Metanephros (tissue), 1 donor: ENCODE measurements around the gene BHLHE40. TPM values are rescaled to one million over a fixed set of nuclear protein-coding genes. Genes with fewer than 3 reads are reported as not detected.

ENCODE experiments used
- total RNA-seq: library from RNA; depleted of rRNA; stranded (reverse); fragments of >200 nt; gene quantifications from one replicate; pipeline ENCODE4 v1.2.3, GENCODE V29; 2014

The BHLHE40 gene
- 117 TPM for total RNA-seq

DNA sequence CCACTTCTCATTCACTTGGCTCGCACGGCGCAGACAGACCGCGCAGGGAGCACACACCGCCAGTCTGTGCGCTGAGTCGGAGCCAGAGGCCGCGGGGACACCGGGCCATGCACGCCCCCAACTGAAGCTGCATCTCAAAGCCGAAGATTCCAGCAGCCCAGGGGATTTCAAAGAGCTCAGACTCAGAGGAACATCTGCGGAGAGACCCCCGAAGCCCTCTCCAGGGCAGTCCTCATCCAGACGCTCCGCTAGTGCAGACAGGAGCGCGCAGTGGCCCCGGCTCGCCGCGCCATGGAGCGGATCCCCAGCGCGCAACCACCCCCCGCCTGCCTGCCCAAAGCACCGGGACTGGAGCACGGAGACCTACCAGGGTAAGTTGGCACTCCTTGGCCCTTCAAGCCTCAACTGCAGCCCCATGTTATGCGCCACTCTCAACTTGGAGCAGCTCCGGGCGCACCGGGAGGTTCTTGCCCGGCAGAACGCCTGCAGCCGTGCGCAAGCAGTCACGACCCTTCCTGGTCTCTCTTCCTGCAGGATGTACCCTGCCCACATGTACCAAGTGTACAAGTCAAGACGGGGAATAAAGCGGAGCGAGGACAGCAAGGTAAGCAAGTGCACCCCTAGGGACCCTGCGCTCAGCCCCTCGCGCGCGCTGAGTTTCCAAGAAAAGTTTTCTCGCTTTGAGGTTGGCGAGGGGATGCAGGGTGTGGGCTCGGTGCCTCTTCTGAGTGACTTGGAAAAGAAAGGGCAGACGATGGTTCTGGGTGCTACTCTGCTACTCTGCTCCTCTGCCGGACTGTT lies at the start of gene BHLHE40:
TSS of gene BHLHE40 (plus strand) at position 10 of the 801 bp plus-strand sequence. CDS start at position 292, 282 bp downstream.

Other genes with a start within 250 kb of the BHLHE40 start
- gene ARL8B, start 142.9 kb downstream of the BHLHE40 start, total RNA-seq, result 57.0 TPM
- 16.8 TPM for gene EDEM1, start 208.3 kb downstream of the BHLHE40 start, total RNA-seq